GM19035 (cell line): ENCODE measurements around the gene TNNI3.
"Not testable (repeated sequence)": the region's sequence is repeated elsewhere in the genome, so short reads cannot be mapped to it uniquely, and the experiment has no call there.

Experiments used
- ATAC-seq: cut with Tn5 transposase; IDR thresholded peaks from one replicate; pipeline ENCODE4 v1.9.1; 2021; ENCODE audit not compliant: unreplicated experiment

The TNNI3 gene

GRCh38 chr19:55173186-55173713 is 15.7 kb upstream of the TNNI3 start:
- ATAC-seq, result no peak

- no peak for ATAC-seq
Observed at GRCh38 chr19:55172741-55173140, 15.2 kb upstream of the TNNI3 start.

- not testable (repeated sequence) for ATAC-seq
Observed at GRCh38 chr19:55172318-55172717, 14.8 kb upstream of the TNNI3 start.

GRCh38 chr19:55171440-55171839 is 13.9 kb upstream of the TNNI3 start:
- ATAC-seq, result no peak

GRCh38 chr19:55169136-55169535 is 11.6 kb upstream of the TNNI3 start:
- no peak for ATAC-seq

- peak; percentile 77 for ATAC-seq
Observed at GRCh38 chr19:55166530-55167268, 9.2 kb upstream of the TNNI3 start, which contains the start of gene DNAAF3. Gene DNAAF3 (minus strand): TSS chr19:55166613. CDS start chr19:55166413, 200 bp downstream.

GRCh38 chr19:55165952-55166529 is 8.5 kb upstream of the TNNI3 start:
- no peak for ATAC-seq

GRCh38 chr19:55161571-55162322 is 4.2 kb upstream of the TNNI3 start:
- ATAC-seq, result no peak

- no peak for ATAC-seq
Observed at GRCh38 chr19:55160986-55161365, 3.4 kb upstream of the TNNI3 start.

- no peak for ATAC-seq
Observed at GRCh38 chr19:55160128-55160985, 2.8 kb upstream of the TNNI3 start.

GRCh38 chr19:55158848-55159749 is 1.6 kb upstream of the TNNI3 start:
- ATAC-seq, result no peak

GRCh38 chr19:55158423-55158822 is 891 bp upstream of the TNNI3 start:
- ATAC-seq, result no peak

- ATAC-seq, result no peak
Observed at GRCh38 chr19:55156202-55157063, 1.1 kb downstream of the TNNI3 start.

GRCh38 chr19:55155784-55156183 is 1.7 kb downstream of the TNNI3 start:
- ATAC-seq, result not testable (repeated sequence)

- ATAC-seq, result no peak
Observed at GRCh38 chr19:55153652-55154264, 3.8 kb downstream of the TNNI3 start.

GRCh38 chr19:55152017-55152416 is 5.5 kb downstream of the TNNI3 start:
- no peak for ATAC-seq

- ATAC-seq, result no peak
Observed at GRCh38 chr19:55149078-55150003, 8.2 kb downstream of the TNNI3 start, which contains the start of gene TNNT1. Gene TNNT1 (minus strand): TSS chr19:55149206. CDS start chr19:55147157, 2,049 bp downstream.
